Left forelimb (tissue), 1 donor: ENCODE data around the gene TMEM86B.
"Not testable (repeated sequence)": the region's sequence is repeated elsewhere in the genome, so short reads cannot be mapped to it uniquely, and the experiment has no call there.

ENCODE experiments used
- DNase-seq: peaks from one replicate; pipeline ENCODE4 v3.0.0-alpha.2; 2018; ENCODE audit warnings: low spot score

Gene TMEM86B

DNA sequence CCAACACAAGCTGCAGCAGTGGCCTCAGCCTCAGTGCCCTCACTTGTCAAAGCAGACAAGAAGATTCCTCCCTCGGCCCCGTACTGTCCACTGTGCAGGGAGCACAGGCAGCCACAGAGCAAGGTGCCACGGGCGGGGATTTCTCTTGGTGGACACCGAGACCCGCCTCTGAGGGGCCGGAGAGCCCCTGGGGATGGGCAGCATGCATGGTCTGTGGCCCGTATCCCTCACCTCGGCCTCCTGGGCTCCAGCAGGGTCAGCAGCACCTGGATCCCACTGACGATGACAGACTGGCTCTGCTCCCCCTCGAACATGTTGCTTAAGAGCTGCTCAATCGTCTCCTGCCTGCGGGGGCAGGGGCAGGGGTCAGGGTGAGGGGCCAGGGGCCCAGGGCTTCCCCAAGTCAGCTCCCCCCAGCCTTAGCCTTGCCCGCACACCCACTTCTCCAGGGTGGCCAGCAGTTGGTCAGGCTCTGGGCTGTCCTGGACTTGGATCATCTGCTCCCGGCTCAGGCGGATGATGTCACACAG is 13.4 kb upstream of the TMEM86B start:
- no peak for DNase-seq

DNA sequence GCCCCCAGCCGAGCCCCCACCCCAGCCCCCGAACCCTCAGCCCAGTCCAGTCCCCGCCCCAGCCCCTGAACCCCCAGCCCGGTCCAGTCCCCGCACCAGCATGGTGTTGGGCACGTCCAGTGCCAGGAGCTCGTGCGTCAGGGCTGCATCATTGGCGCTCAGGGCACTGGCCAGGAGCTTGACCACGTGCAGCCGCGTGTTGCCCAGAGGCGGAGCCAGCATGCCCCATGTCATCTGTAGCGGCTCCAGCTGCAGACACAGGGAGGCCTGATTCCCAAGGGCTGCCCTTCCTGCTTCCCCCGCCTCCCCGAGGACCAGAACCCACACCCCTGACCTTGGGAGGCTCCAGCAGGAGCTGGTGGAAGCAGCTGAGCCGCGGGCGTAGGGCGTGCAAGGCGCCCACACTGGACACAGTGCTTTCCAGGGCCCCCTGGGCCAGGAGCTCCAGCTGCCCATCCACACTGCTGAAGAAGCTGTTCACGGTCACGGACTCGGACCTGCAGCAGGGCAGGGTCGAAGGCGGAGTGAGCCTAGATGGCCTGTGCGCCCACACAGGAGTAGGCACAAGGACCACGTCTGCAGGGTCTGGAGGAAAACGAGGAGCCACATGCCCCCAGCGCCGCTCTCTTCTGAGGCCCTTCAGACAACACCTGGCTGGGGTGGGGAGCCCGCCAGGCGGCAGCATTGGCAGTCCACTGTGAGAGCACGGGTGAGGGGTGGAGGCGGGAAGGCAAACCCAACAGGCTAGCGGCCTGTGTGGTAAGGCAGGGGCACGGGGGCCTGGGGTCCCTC is 12.8 kb upstream of the TMEM86B start:
- no peak for DNase-seq

DNA sequence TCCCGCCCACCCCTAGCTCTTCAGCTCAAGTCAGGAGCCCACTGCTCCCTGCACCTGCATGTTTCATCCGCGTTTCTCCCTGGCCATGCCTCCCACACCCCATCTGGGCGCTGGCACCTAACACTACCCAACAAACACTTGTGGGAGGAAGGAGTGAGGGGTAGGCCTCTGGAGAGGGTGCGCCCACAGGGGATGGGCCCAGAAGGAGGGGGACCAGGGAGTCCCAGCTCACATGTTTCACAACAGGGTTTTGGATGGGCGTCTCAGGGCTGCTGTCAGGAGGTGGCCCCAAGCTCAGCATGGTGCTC is 12.1 kb upstream of the TMEM86B start:
- DNase-seq, result no peak

DNA sequence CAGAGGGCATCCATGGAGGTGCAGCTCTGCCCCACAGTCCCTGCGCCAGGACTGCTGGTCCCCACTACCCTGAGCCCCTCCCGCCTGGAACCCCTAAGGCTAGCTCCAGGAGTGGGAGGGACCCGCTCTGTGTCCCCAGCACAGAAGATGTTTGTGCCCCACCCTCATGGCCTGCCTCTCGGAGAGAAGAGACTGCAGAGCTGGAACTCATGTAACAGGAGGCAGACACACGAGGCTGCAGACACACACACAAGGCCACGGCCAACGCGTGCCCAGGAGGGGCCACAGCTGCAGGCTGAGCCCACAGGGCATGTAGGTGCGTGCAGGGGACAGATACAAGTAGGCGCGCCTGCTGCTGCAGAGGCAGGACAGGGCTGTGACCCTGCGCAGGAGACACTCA is 10.4 kb upstream of the TMEM86B start:
- no peak for DNase-seq

DNA sequence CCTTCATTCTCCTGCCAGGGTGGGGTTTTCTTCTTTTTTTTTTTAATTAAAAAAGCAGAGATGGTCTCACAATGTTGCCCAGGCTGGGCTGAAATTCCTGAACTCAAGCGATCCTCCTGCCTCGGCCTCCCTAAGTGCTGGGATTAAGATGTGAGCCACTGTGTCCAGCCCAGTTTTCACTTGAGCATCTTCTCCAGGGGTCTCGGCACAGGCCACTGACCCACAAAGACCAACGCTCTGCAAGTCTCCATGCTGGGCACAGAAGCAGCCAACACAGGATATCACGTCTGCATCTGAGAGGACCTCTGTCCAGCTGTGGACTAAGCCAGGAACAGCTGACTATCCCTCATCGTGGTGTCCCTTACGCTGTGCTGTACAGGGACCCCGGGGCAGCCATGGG is 9.5 kb upstream of the TMEM86B start:
- no peak for DNase-seq

DNA sequence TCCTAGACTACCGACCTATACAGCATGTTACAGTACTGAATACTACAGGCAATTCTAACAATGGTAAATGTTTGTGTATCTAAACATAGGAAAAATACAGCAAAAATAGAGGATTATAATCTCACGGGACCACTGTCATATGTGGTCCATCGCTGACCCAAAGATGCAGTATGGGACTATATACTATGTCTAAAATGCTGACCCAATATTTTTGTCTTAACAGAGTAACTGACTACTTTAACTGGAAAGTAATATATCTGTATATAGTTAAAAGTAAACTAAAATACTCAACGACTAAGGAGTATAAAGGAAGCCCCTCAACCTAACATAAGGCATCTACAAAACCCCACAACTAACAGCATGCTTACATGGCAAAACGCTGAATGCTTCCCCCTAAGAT is 4.4 kb upstream of the TMEM86B start:
- DNase-seq, result no peak

DNA sequence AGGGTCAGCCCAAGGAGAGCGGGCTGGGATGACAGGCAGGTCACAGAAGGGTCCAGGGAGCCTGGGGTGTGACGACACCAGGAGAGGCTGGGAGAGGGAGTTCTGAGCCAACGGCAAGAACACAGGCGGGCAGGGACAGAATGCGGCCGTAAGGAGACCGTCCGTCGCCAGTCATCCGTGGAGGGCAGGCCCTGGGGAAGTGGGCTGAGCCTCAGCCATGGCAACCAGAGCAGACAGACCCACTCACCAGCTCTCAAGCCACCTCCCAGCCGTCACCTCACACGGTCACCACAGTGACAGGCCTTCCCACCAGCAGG is 3.7 kb upstream of the TMEM86B start:
- no peak for DNase-seq

DNA sequence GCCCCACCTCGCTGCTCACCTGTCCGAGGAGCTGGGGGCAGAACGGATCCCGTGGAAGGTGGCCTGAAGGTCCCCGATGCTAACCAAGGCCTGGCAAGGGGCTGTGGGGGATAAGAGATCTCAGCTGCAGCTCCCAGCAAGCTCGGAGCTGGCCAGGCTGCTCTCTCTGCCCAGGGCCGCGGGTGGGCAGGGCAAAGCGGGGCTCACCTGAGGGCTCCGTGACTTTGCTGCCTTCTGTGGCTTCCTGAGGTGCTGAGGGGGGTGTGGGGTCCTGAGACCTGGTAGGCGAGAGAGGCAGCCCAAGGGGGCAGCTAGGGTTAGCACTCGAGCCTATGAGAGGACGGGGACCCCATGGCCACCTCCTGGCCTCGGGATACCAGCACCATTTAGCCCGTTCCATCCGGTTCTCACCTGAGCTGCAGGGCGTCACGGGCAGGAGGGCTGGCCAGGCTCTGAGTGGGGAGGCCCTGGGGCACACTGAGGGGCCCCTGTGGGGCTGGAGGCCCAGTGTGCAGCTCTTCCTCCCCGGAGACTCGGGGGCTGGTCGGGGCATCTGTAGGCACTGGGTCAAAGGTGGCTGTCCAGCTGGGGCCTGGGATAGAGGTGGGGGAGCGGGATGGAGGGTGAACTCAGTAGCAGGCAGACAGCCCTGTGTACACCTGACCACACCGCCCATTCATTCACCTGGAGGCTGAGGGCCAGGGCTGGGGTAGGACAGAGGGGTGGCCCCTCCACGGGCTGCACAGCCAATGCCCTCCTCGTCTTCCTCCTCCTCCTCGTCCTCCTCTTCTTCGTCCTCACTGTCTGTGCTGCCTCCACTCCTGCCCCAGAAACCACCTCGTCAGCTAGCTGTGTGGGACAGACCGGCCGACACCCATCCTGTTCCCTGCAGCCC is 3.1 kb upstream of the TMEM86B start:
- no peak for DNase-seq

DNA sequence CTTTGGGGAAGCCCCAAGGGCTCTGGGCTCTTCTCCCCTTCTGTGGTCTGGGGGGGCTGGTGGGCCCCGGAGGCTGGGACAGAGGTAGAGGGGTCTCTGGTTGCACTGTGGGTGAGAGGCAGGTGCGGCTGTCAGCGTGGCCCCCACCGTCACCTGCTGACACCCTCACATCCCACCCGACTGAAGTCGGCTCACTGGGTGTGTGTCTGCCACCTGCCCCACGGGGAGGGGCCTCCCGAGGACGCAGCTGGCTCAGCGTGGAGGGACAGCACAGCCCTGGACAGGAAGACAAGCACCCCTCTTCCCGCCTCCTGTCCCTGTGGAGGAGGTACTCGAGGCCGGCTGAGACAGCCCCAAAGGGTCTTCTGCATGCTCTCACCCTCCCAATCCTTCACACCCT is 2.2 kb upstream of the TMEM86B start:
- DNase-seq, result no peak

DNA sequence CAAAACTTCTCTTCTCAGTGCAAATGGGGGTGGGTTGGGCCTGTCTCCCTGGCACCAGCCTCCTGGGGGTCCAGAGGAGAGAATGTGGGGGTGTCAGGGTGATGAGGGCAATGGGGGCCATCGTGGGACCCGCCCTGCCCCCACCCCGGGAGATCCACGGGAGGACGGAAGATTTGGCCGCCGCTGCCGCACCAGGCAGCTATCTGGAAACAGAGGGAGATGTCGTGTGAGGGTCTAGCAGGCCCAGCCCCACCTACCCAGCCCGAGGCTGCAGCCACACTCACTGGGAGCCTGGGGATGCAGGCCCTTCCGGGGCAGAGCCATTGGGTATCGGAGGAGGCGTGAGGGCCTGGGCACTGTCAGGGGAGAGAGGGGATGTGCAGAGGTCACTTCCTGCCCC is 1.8 kb upstream of the TMEM86B start:
- no peak for DNase-seq

DNA sequence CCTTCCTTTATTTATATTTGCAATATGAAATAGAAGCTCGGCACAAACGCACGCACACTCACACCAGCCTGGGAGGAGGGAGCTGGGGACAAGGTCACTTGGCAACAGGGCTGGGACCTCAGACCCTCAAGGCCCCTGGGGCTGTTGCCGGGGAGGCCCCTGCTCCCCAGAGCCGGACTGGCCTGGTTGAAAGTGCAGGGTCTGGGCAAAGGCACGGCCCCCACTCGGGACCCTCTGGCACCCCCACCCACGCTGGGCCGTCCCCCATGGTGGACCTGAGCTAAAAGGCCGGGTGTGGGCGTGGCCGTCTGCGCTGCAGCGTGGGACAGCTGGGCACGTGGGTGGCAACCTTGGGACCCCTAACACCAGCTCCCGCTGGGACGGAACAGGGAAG is 1.2 kb upstream of the TMEM86B start:
- DNase-seq, result no peak

DNA sequence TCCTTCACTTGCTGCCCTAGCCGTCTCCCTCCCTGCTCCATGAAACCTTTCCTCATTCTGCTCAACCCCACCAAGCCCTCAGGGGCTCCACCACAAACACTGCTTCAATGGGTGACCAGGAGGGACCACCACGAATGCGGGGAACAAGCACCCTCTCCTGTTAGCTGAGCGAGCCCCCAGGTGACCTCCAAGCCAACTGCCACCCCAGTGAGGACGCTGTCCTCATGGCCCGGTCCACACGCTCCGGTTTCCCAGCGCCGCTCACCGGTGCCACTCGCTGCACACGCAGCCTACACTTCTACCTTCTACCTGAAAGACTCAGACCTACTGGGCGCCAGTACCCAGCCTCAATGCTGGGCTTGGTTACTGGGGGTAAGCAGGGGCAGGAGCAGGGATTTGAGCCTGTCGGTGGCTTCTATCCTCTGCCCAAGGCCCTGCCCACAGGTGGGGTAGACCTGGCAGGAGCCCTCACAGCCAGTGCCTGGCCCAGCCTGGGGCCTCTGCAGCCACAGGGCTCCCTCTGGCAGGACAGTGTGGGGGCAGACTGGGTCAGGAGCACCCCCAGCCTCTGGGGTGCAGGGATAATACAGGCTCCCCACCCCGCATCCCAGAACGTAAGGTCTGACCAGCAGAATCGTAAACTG is 704 bp upstream of the TMEM86B start:
- no peak for DNase-seq

DNA sequence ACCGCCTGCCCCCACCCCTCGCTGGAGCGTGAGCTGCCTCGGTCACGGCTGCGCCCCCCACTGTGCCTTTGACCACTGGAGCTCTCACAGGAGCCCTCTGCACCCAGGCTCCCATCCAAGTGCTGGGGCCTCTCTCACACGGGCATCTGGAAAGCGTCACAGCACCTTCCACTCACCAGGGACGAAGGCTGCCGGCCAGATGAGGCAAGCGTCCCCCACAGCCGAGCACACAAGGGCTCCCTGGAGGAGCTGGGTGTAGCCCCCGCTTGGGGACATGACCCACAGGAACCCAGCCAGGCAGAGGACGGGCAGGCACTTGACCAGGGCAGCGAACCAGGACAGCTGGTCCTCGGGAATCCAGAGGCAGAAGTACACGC is 560 bp downstream of the TMEM86B start:
- no peak for DNase-seq

DNA sequence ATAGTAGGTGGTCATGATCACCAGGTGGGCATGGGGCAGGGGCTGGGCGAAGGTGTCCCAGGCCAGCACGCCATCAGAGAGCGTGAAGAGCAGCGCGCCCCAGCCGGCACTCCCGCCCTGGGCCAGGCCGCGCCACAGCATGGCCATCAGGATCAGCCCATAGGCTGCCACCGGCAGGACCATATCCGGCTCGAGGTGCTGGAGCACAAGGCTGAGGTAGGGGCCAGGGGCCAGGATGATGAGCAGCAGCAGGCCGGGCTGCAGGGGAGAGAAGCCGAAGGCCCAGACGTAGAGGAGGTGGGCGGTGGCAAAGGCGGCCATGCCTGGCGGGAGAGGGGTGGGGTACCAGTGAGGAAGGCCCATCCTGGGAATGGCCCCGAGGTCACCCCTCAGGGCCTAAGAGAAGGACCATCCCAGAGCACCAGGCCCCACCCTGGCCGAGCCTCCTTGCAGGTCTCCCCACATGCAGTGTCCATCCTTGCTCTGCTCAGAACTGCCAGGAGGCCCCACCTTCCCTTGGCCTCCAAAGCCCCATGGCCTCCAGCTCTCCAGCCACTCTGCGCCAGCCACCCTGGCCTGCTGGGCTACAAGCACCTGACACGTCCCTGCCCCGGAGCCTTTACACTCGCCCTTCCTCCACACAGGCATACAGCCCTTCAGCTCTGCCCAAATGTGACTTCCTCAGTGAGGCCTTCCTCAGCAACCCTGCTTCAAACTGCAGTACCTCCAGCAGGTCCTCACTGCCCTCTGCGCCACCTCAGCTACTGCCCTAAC is 1.1 kb downstream of the TMEM86B start:
- no peak for DNase-seq

DNA sequence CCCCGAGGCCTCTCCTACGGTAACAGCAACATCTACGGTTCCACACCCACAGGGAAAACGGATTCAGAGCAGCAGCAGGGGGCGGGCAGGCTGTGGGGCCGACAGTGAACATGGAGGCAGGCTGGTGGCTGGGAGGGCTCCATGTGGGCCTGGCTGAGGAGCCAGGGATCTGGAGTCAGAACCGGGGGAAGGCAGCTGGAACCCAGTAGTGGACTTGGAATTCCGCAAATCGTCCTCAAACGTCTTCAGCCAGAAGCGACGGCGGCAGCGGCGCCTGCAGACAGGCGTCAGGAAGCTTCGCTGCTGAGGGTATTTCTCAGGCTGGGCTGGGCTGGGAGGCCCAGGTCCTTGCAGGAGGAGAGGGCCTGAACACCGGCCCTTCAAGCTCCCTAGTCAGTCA is 1.8 kb downstream of the TMEM86B start:
- no peak for DNase-seq

DNA sequence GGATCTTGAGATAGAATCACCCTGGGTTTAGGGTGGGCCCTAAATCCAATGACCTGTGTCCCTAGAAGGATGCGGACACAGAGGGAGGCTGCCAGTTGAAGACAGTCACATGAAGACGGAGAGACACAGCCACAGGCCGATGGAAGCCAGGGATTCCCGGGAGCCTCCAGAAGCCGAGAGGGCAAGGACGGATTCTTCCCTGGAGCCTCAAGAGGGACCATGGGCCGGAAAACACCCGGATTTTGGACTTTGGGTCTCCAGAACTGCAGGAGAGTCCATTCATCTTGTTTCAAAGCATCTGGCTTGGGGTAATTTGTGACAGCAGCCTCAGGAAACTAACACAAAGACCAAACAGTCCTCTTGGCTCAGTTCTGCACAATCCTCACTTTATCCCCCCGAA is 2.3 kb downstream of the TMEM86B start:
- no peak for DNase-seq

DNA sequence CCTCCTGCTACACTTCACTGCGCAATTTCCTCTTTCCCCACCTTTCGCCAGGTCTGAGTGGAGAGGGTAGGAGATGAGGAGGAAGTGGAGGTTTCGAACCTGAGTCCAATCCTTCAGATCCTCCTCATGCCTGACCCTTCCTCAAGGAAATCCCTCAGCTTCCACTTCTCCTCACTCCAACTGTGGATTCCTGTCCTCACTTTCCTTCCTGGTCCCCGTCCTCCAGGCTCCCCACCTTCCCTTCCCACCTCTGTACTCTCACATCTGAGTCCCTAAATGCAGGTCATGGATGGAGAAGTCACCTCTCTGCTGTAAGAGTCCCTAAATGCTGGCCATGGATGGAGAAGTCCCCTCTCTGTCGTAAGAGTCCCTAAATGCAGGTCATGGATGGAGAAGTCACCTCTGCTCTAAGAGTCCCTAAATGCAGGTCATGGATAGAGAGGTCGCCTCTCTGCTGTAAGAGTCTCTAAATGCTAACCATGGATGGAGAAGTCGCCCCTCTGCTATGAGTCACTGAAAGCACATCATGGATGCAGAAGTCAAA is 3.1 kb downstream of the TMEM86B start:
- no peak for DNase-seq

DNA sequence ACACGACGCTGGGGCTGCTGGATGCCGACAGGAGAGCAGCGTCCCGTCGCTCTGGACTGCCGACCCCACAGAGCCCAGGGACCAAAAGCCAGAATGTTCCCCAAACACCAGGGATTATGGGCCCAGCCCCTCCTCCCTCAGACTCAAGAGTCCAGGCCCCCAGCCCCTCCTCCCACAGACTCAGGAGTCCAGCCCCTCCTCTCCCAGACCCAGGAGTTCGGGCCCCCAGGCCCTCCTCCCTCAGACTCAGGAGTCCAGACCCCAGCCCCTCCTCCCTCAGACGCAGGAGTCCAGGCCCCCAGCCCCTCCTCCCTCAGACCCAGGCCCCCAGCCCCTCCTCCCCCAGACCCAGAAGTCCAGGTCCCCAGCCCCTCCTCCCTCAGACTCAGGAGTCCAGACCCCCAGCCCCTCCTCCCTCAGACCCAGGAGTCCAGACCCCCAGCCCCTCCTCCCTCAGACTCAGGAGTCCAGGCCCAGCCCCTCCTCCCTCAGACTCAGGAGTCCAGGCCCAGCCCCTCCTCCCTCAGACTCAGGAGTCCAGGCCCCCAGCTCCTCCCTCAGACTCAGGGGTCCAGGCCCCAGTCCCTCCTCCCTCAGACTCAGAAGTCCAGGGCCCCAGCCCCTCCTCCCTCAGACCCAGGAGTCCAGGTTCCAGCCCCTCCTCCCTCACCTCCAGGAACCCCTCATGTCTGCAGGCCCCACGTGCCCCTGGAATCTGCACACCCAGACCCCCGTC is 3.7 kb downstream of the TMEM86B start:
- not testable (repeated sequence) for DNase-seq

DNA sequence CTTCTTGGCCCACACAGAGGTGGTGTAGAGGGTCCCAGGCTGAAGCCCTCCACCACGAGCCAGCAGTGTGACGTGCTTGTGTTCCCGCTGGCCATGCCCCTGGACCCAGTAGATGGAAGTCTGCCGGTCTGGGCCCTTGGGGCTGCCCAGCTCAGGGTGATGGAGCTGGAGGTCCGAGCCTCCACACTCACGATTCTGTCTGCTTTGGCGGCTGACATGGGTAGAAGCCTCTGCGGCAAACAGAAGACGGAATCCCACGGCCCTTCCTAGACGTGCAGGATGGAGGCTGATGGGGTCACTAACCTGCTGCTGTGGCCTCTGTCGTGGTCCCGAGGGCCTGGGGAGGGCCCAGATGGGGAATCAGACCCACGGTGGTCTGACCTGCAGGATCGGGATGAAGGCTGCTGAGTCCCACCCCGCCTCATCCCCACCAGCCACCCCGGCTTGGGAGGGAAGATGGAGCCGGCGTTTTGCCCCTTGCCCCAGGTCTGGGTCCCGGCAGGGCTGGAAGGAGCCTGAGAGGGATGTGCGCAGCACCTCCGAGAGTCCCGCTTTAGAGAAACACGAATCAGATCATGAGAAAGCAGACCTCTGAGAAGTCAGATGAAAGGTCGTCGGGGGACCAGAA is 4.4 kb downstream of the TMEM86B start:
- DNase-seq, result no peak

DNA sequence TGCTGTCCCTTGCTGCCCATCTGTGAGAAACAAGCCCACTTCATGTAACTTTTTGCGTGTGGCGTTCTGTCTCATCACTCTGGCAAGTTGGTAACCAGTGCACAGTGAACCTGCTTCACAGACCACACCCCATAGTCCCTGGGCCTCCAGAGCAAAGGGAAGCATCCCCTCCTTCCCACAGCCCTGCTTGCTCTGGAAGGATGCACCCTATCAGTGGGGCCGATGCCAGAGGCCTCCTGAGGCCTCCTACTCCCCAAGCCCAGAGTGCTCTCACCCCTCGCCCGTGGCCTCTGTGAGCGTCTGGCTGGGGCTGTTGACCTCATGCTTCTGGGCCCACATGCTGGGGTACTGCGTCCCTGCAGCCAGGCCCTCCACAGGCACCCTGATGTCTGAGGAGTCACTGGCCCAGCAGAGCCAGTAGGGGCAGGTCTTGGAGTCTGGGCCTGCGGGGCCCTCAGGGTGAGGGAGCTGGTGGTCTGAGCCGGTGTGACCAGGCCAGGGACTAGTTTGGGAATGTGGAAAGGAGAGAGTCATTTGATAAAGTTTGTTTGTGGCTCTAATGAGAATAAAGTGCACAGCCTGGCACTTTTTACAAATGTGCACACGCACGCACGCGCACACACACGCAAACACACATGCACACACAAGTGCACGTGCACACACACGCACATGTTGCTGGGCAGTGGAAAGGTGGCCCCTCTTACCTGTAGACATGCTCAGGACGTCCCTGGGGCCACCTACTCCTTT is 5.1 kb downstream of the TMEM86B start:
- DNase-seq, result no peak
